Prostate gland (tissue), 2 donors: ENCODE measurements around the gene SH2D7. TPM values are rescaled to one million over a fixed set of nuclear protein-coding genes. Genes with fewer than 3 reads are reported as not detected.
A peak's percentile ranks its signal among the peaks of the same experiment; 100 is the strongest.
"Not testable (repeated sequence)": the region's sequence is repeated elsewhere in the genome, so short reads cannot be mapped to it uniquely, and the experiment has no call there.

Experiments used
- DNase-seq: peaks from one replicate; pipeline ENCODE4 v3.0.0-alpha.2; 2019; ENCODE audit warnings: low spot score
- H3K27ac ChIP-seq, 2 donors: fragments of 200-600 bp; sonication (generic); 2 replicates each; pipeline ENCODE4 v1.5.1; 2017 to 2019
- H3K27me3 ChIP-seq: fragments of 200-600 bp; sonication (generic); replicated peaks from 2 replicates; pipeline ENCODE4 v1.5.1; 2019; ENCODE audit not compliant: insufficient read depth
- H3K36me3 ChIP-seq, 2 donors: fragments of 200-600 bp; sonication (generic); 1 replicate in 1 of 2; 2 replicates in 1 of 2; pipeline versions ENCODE4 v1.5.1 to v1.8.1; 2017 to 2019
- H3K4me1 ChIP-seq: fragments of 200-600 bp; sonication (generic); replicated peaks from 2 replicates; pipeline ENCODE4 v1.5.1; 2019
- H3K4me3 ChIP-seq, 2 donors: fragments of 200-600 bp; sonication (generic); 2 replicates each; pipeline ENCODE4 v1.5.1; 2017 to 2019
- H3K9me3 ChIP-seq: fragments of 200-600 bp; sonication (generic); 2 replicates; pipeline ENCODE4 v1.5.1; 2017
- CTCF ChIP-seq, 4 experiments: fragments of 200-600 bp in 2 of 4; fragments of 450-650 bp in 2 of 4; sonication (generic) in 2 of 4; IDR thresholded peaks; 1 replicate in 3 of 4; 2 replicates in 1 of 4; pipeline ENCODE4 v1.5.1; 2016 to 2019; ENCODE audit warnings: antibody characterized with exemption in 4 of 4, mild to moderate bottlenecking in 2 of 4, moderate library complexity in 2 of 4
- POLR2A ChIP-seq: fragments of 450-650 bp; IDR thresholded peaks from one replicate; pipeline ENCODE4 v1.6.1; 2016; ENCODE audit warnings: antibody characterized with exemption, mild to moderate bottlenecking
- POLR2AphosphoS5 ChIP-seq: sonication (generic); formaldehyde crosslinking; IDR thresholded peaks from one replicate; pipeline ENCODE4 v1.6.1; 2017; ENCODE audit warnings: antibody characterized with exemption
- WGBS: methylation state at CpG from one replicate; pipeline ENCODE4 v1.1.5; 2018; 5-methylcytosine and 5-hydroxymethylcytosine counted together
- intact Hi-C: fragments of 100-400 bp; cut with DNase I; formaldehyde crosslinking; loops from one replicate; pipeline ENCODE4 v1.14.2; 2022
- small RNA-seq, 2 donors: library from RNA; depleted of rRNA; stranded (forward); fragments of <200 nt; gene quantifications; one replicate each; pipeline ENCODE3, GENCODE V24; 2016
- total RNA-seq, 2 donors: library from RNA; depleted of rRNA; stranded (reverse); fragments of >200 nt; gene quantifications; one replicate each; pipeline ENCODE4 v1.1.0, GENCODE V29; 2016

Gene SH2D7
- total RNA-seq, 2 donors from 2014 or later, result 0.28 TPM; not detected in 1

- Histone ChIP-seq H3K36me3 (no peaks in the 10 kb centered on the region), H3K27me3 (no peaks in the 10 kb centered on the region), H3K4me1 (peaks cover 4% of the 10 kb centered on the region), H3K4me3 (peak overlapping the region; percentile 79 to 86), H3K9me3 (no peaks in the 10 kb centered on the region), H3K27ac (peak overlapping the region; percentile 74 to 79)
- intact Hi-C loops, result no loop called here
- DNase-seq, result no peak
- TF ChIP-seq POLR2AphosphoS5 (no peak), POLR2A (no peak), CTCF (IDR thresholded peaks at IDR 0.05) (no peak)
- WGBS, result 13% methylated on average over 20 of the region's 20 CpGs
These were observed 57.7 kb downstream of the SH2D7 start for GRCh38 chr15:78149805-78150751.

DNA sequence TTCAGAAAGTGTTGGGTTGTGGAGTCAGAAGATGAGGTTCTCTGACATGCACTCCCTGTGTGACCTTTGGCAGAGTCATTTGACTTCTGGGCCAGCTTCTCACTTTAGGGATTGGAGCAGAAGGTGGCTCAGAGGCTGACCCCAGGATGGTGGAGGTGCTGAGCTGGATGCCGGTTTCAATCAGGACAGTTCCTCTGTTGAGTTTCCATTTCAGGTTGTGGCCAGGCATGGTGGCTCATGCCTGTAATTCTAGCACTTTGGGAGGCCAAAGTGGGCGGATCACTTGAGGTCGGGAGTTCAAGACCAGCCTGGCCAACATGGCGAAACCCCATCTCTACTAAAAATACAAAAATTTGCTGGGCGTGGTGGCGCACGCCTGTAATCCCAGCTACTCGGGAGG, 58.7 kb downstream of the SH2D7 start:
- H3K27me3 ChIP-seq, H3K4me3 ChIP-seq, H3K36me3 ChIP-seq, intact Hi-C loops, DNase-seq, H3K4me1 ChIP-seq, H3K9me3 ChIP-seq, H3K27ac ChIP-seq: not testable (repeated sequence)
- WGBS, result 95% methylated on average over 8 of the region's 8 CpGs

Small RNAs within 50 kb of the gene (small RNA-seq; reads per million reads assigned to genes)
- gene RF00092, result 0 reads per million in 2 donors

Other genes with a start within 250 kb of the SH2D7 start
- gene TBC1D2B, start 14.8 kb upstream of the SH2D7 start, total RNA-seq, result 10 to 100 TPM; 21.5 to 49.5 TPM
- 10 to 100 TPM; 16.7 to 23.0 TPM for gene CIB2, start 38.9 kb downstream of the SH2D7 start, total RNA-seq
- gene IDH3A, start 56.8 kb downstream of the SH2D7 start, total RNA-seq, result 100 to 1,000 TPM in 1 of 2 donors, 10 to 100 TPM in 1; 32.1 to 115 TPM
- gene ACSBG1, start 142.0 kb downstream of the SH2D7 start, total RNA-seq, result 1 to 10 TPM in 1 of 2 donors, not detected in 1; 7.4 TPM
- gene DNAJA4, start 172.0 kb downstream of the SH2D7 start, total RNA-seq, result 10 to 100 TPM; 32.1 to 43.7 TPM
- 100 to 1,000 TPM in 1 of 2 donors, 10 to 100 TPM in 1; 58.1 to 109 TPM for gene SKIC8, start 207.0 kb downstream of the SH2D7 start, total RNA-seq
- gene CRABP1, start 247.8 kb downstream of the SH2D7 start, total RNA-seq, result not detected